Occipital lobe (tissue), 2 donors: ENCODE measurements around the gene DUSP7. TPM values are rescaled to one million over a fixed set of nuclear protein-coding genes. Genes with fewer than 3 reads are reported as not detected.

Experiments used
- DNase-seq: peaks from one replicate; lab custom pipeline; 2025; lab: John Stamatoyannopoulos, UW
- total RNA-seq: library from RNA; depleted of rRNA; stranded (reverse); fragments of >200 nt; gene quantifications from one replicate; pipeline ENCODE4 v1.2.3, GENCODE V29; 2014

DUSP7 gene
- total RNA-seq: 10.8 TPM

GRCh38 chr3:52056521-52056967, at the start of gene DUSP7:
Gene DUSP7 (minus strand): TSS chr3:52056571. CDS start chr3:52056366, 205 bp downstream.
- DNase-seq: no peak

- no peak for DNase-seq
Measured at GRCh38 chr3:52104684-52105640, 48.6 kb upstream of the DUSP7 start.

- no peak for DNase-seq
Measured at GRCh38 chr3:52102934-52103333, 46.6 kb upstream of the DUSP7 start.

- no peak for DNase-seq
Measured at GRCh38 chr3:52099001-52099401, 42.6 kb upstream of the DUSP7 start.

GRCh38 chr3:52097851-52098507, 41.6 kb upstream of the DUSP7 start:
- no peak for DNase-seq

GRCh38 chr3:52095990-52096775, 39.8 kb upstream of the DUSP7 start:
- no peak for DNase-seq

- no peak for DNase-seq
Measured at GRCh38 chr3:52094571-52095485, 38.5 kb upstream of the DUSP7 start.

GRCh38 chr3:52093756-52094545, 37.6 kb upstream of the DUSP7 start:
- no peak for DNase-seq

GRCh38 chr3:52092891-52093290, 36.5 kb upstream of the DUSP7 start:
- DNase-seq: no peak

GRCh38 chr3:52092271-52092660, 35.9 kb upstream of the DUSP7 start:
- no peak for DNase-seq

GRCh38 chr3:52091586-52092270, 35.4 kb upstream of the DUSP7 start:
- DNase-seq: no peak

- DNase-seq: no peak
Measured at GRCh38 chr3:52090933-52091468, 34.6 kb upstream of the DUSP7 start.

- peak; percentile 53 for DNase-seq
Measured at GRCh38 chr3:52090131-52090932, 34.0 kb upstream of the DUSP7 start.

GRCh38 chr3:52089691-52090090, 33.3 kb upstream of the DUSP7 start:
- DNase-seq: no peak

GRCh38 chr3:52088445-52089367, 32.3 kb upstream of the DUSP7 start:
- DNase-seq: no peak

GRCh38 chr3:52087731-52088130, 31.4 kb upstream of the DUSP7 start:
- DNase-seq: no peak
